ENCODE data around the gene SUFU.

The SUFU gene

GRCh38 chr10:102620591-102621442 is 117.0 kb downstream of the SUFU start:
- Histone ChIP-seq H3K27ac (ENCODE audit: low read length, poor library complexity, severe bottlenecking) (no peak overlapping the region), H2BK15ac (ENCODE audit: low read depth, poor library complexity, severe bottlenecking) (peak overlapping the region; percentile 61), H3K14ac (ENCODE audit: low read length in 2 of 2) (peak overlapping the region in 1 of 2 experiments; percentile 50), H3K4me2 (ENCODE audit: low read length, poor library complexity, severe bottlenecking) (no peak overlapping the region), H3K79me1 (replicated peaks; ENCODE audit: low read length, poor library complexity, severe bottlenecking) (peaks cover 3% of the 10 kb centered on the region), H3K27me3 (ENCODE audit: control insufficient read depth in 1 of 2, insufficient read depth in 1 of 2, low read length in 2 of 2) (no peaks in the 10 kb centered on the region), H3K36me3 (ENCODE audit: control insufficient read depth in 1 of 2, insufficient read depth in 2 of 2, low read depth in 1 of 2, low read length in 2 of 2) (peaks cover 37 to 61% of the 10 kb centered on the region in 2 experiments), H2BK5ac (ENCODE audit: low read depth, low read length, poor library complexity, severe bottlenecking) (no peak overlapping the region), H3K9me3 (ENCODE audit: control insufficient read depth, low read length) (no peaks in the 10 kb centered on the region), H3K4me3 (ENCODE audit: insufficient read depth in 1 of 2, low read depth in 1 of 2, low read length in 2 of 2) (no peak overlapping the region), H3K23ac (ENCODE audit: low read length in 2 of 2) (no peak overlapping the region), H2AK5ac (ENCODE audit: low read length, severe bottlenecking) (no peak overlapping the region), H2BK120ac (ENCODE audit: low read depth, low read length) (no peak overlapping the region), H4K91ac (ENCODE audit: low read length) (peak overlapping the region; percentile 78), H2AFZ (ENCODE audit: low read depth, low read length) (no peak overlapping the region), H3K4ac (ENCODE audit: low read depth in 1 of 2, low read length in 2 of 2) (peak overlapping the region; percentile 10 to 33), H3K18ac (ENCODE audit: low read depth in 1 of 2, low read length in 2 of 2) (peak overlapping the region; percentile 26 to 69), H3K9ac (ENCODE audit: low read length) (peak overlapping the region; percentile 38), H3K4me1 (ENCODE audit: control insufficient read depth, insufficient read depth, low read depth, low read length) (peaks cover 29% of the 10 kb centered on the region), H4K8ac (ENCODE audit: low read length) (peak overlapping the region; percentile 56), H2BK12ac (ENCODE audit: low read length in 2 of 2) (peak overlapping the region; percentile 16 to 75)
- no peak for DNase-seq
- WGBS = 71% methylated on average over 15 of the region's 15 CpGs

GRCh38 chr10:102621443-102622325 is 117.9 kb downstream of the SUFU start:
- Histone ChIP-seq H2BK120ac (ENCODE audit: low read depth, low read length) (no peak overlapping the region), H3K4me3 (ENCODE audit: insufficient read depth in 1 of 2, low read depth in 1 of 2, low read length in 2 of 2) (no peak overlapping the region), H3K27ac (ENCODE audit: low read length, poor library complexity, severe bottlenecking) (no peak overlapping the region), H3K36me3 (ENCODE audit: control insufficient read depth in 1 of 2, insufficient read depth in 2 of 2, low read depth in 1 of 2, low read length in 2 of 2) (peaks cover 28 to 52% of the 10 kb centered on the region in 2 experiments), H3K4ac (ENCODE audit: low read depth in 1 of 2, low read length in 2 of 2) (peak overlapping the region; percentile 10 to 56), H3K9me3 (ENCODE audit: control insufficient read depth, low read length) (no peaks in the 10 kb centered on the region), H3K79me1 (replicated peaks; ENCODE audit: low read length, poor library complexity, severe bottlenecking) (no peaks in the 10 kb centered on the region), H2BK12ac (ENCODE audit: low read length in 2 of 2) (peak overlapping the region; percentile 67 to 75), H3K18ac (ENCODE audit: low read depth in 1 of 2, low read length in 2 of 2) (peak overlapping the region; percentile 28 to 37), H3K4me2 (ENCODE audit: low read length, poor library complexity, severe bottlenecking) (no peak overlapping the region), H3K9ac (ENCODE audit: low read length) (peak overlapping the region; percentile 22), H2BK15ac (ENCODE audit: low read depth, poor library complexity, severe bottlenecking) (peak overlapping the region; percentile 61), H4K8ac (ENCODE audit: low read length) (peak overlapping the region; percentile 56), H2AFZ (ENCODE audit: low read depth, low read length) (peak overlapping the region; percentile 3), H2AK5ac (ENCODE audit: low read length, severe bottlenecking) (no peak overlapping the region), H4K91ac (ENCODE audit: low read length) (peak overlapping the region; percentile 78), H3K23ac (ENCODE audit: low read length in 2 of 2) (peak overlapping the region in 1 of 2 experiments; percentile 81), H3K4me1 (ENCODE audit: control insufficient read depth, insufficient read depth, low read depth, low read length) (peaks cover 30% of the 10 kb centered on the region), H3K27me3 (ENCODE audit: control insufficient read depth in 1 of 2, insufficient read depth in 1 of 2, low read length in 2 of 2) (no peaks in the 10 kb centered on the region), H2BK5ac (ENCODE audit: low read depth, low read length, poor library complexity, severe bottlenecking) (no peak overlapping the region), H3K14ac (ENCODE audit: low read length in 2 of 2) (peak overlapping the region in 1 of 2 experiments; percentile 50)
- 81% methylated on average over 11 of the region's 13 CpGs for WGBS
- no peak for DNase-seq

- H4K8ac ChIP-seq (ENCODE audit: low read length) = no peak overlapping the region
- H3K23ac ChIP-seq (ENCODE audit: low read length in 2 of 2) = no peak overlapping the region
- H2AFZ ChIP-seq (ENCODE audit: low read depth, low read length) = no peak overlapping the region
- no peak overlapping the region for H2BK12ac ChIP-seq (ENCODE audit: low read length in 2 of 2)
- H2AK5ac ChIP-seq (ENCODE audit: low read length, severe bottlenecking) = no peak overlapping the region
- H4K91ac ChIP-seq (ENCODE audit: low read length) = no peak overlapping the region
- H2BK120ac ChIP-seq (ENCODE audit: low read depth, low read length) = no peak overlapping the region
- H3K27me3 ChIP-seq (ENCODE audit: control insufficient read depth in 1 of 2, insufficient read depth in 1 of 2, low read length in 2 of 2) = no peaks in the 10 kb centered on the region
- H3K4me1 ChIP-seq (ENCODE audit: control insufficient read depth, insufficient read depth, low read depth, low read length) = peaks cover 48% of the 10 kb centered on the region
- no peak for DNase-seq
- H3K18ac ChIP-seq (ENCODE audit: low read depth in 1 of 2, low read length in 2 of 2) = no peak overlapping the region
- no peak overlapping the region for H3K14ac ChIP-seq (ENCODE audit: low read length in 2 of 2)
- no peak overlapping the region for H3K4me2 ChIP-seq (ENCODE audit: low read length, poor library complexity, severe bottlenecking)
- no peak overlapping the region for H3K4me3 ChIP-seq (ENCODE audit: insufficient read depth in 1 of 2, low read depth in 1 of 2, low read length in 2 of 2)
- no peak overlapping the region for H3K27ac ChIP-seq (ENCODE audit: low read length, poor library complexity, severe bottlenecking)
- H3K36me3 ChIP-seq (ENCODE audit: control insufficient read depth in 1 of 2, insufficient read depth in 2 of 2, low read depth in 1 of 2, low read length in 2 of 2) = peaks cover 9 to 34% of the 10 kb centered on the region in 2 experiments
- H3K79me1 ChIP-seq (replicated peaks; ENCODE audit: low read length, poor library complexity, severe bottlenecking) = no peaks in the 10 kb centered on the region
- 87% methylated on average over 3 of the region's 3 CpGs for WGBS
- no peaks in the 10 kb centered on the region for H3K9me3 ChIP-seq (ENCODE audit: control insufficient read depth, low read length)
- no peak overlapping the region for H3K9ac ChIP-seq (ENCODE audit: low read length)
- H2BK15ac ChIP-seq (ENCODE audit: low read depth, poor library complexity, severe bottlenecking) = no peak overlapping the region
- no peak overlapping the region for H3K4ac ChIP-seq (ENCODE audit: low read depth in 1 of 2, low read length in 2 of 2)
- H2BK5ac ChIP-seq (ENCODE audit: low read depth, low read length, poor library complexity, severe bottlenecking) = no peak overlapping the region
Observed at GRCh38 chr10:102624094-102624493, 120.3 kb downstream of the SUFU start.

Measured in mesenchymal stem cell (in vitro differentiated cells and primary cell).